NT2/D1 (cell line): ENCODE measurements around the gene PHEX.

Source experiments
- DNase-seq: peaks from one replicate; pipeline ENCODE4 v3.0.0-alpha.2; 2011; ENCODE audit warnings: low read depth, low spot score
- H3K27me3 ChIP-seq: 2 replicates; pipeline ENCODE4 v1.6.0; 2011; ENCODE audit warnings: mild to moderate bottlenecking; ENCODE audit not compliant: insufficient read length, insufficient read depth
- H3K36me3 ChIP-seq: 2 replicates; pipeline ENCODE4 v1.6.1; 2011; ENCODE audit warnings: mild to moderate bottlenecking, low read length, mixed read lengths; ENCODE audit not compliant: insufficient read depth, insufficient read length
- H3K4me1 ChIP-seq: 2 replicates; pipeline ENCODE4 v1.5.1; 2011; ENCODE audit not compliant: insufficient read depth, insufficient read length
- H3K4me3 ChIP-seq: 2 replicates; pipeline ENCODE4 v1.5.1; 2011; ENCODE audit warnings: low read depth; ENCODE audit not compliant: insufficient read length
- H3K9ac ChIP-seq: 2 replicates; pipeline ENCODE4 v1.6.0; 2011; ENCODE audit warnings: low read depth; ENCODE audit not compliant: insufficient read length
- H3K9me3 ChIP-seq: 2 replicates; pipeline ENCODE4 v1.5.1; 2011; ENCODE audit warnings: mild to moderate bottlenecking, low read length; ENCODE audit not compliant: insufficient read depth
- SUZ12 ChIP-seq: IDR thresholded peaks from 2 replicates; pipeline ENCODE4 v1.6.1; 2011; ENCODE audit not compliant: insufficient read length, insufficient read depth; ENCODE audit errors: extremely low read depth
- YY1 ChIP-seq: IDR thresholded peaks from 2 replicates; pipeline ENCODE4 v1.6.1; 2011; ENCODE audit not compliant: insufficient read length, insufficient read depth
- ZNF274 ChIP-seq: IDR thresholded peaks from 2 replicates; pipeline ENCODE4 v1.6.1; 2011; ENCODE audit warnings: mild to moderate bottlenecking, low read depth, low read length

The PHEX gene

DNA sequence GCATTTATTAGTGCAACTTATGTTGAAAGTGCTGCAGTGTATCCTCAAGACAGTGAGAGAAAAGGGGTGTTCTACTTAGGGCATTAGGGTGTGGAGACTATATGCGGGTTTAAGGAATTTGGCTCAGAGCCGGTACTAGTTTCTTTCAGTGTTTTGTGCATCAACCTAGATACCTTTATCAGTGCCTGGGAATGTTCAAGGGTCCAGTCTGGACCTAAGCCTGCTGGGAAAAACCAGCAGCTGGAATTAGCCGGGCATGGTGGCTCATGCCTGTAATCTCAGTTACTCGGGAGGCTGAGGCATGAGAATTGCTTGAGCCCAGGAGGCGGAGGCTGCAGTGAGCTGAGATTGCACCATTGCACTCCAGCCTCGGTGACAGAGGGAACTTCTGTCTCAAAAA is 7.4 kb downstream of the PHEX start:
- H3K4me3 ChIP-seq = no peak overlapping the region
- DNase-seq = no peak
- no peaks in the 10 kb centered on the region for H3K27me3 ChIP-seq
- TF ChIP-seq SUZ12 (no peak), ZNF274 (no peak), YY1 (no peak)
- no peaks in the 10 kb centered on the region for H3K9me3 ChIP-seq
- H3K4me1 ChIP-seq = peaks cover 1% of the 10 kb centered on the region
- no peak overlapping the region for H3K9ac ChIP-seq
- no peaks in the 10 kb centered on the region for H3K36me3 ChIP-seq

- no peaks in the 10 kb centered on the region for H3K9me3 ChIP-seq
- TF ChIP-seq YY1 = no peak
- no peak for TF ChIP-seq ZNF274
- no peak for TF ChIP-seq SUZ12
- no peaks in the 10 kb centered on the region for H3K36me3 ChIP-seq
- DNase-seq = no peak
- H3K4me3 ChIP-seq = no peak overlapping the region
- H3K27me3 ChIP-seq = no peaks in the 10 kb centered on the region
- no peaks in the 10 kb centered on the region for H3K4me1 ChIP-seq
- H3K9ac ChIP-seq = no peak overlapping the region
Measured at GRCh38 chrX:22040184-22040583, 8.1 kb downstream of the PHEX start.

GRCh38 chrX:22041907-22042530 is 9.9 kb downstream of the PHEX start:
- Histone ChIP-seq H3K4me3 (no peak overlapping the region), H3K9ac (no peak overlapping the region), H3K27me3 (no peaks in the 10 kb centered on the region), H3K9me3 (no peaks in the 10 kb centered on the region), H3K36me3 (no peaks in the 10 kb centered on the region), H3K4me1 (no peaks in the 10 kb centered on the region)
- TF ChIP-seq YY1 = no peak
- no peak for TF ChIP-seq ZNF274
- TF ChIP-seq SUZ12 = no peak
- no peak for DNase-seq

DNA sequence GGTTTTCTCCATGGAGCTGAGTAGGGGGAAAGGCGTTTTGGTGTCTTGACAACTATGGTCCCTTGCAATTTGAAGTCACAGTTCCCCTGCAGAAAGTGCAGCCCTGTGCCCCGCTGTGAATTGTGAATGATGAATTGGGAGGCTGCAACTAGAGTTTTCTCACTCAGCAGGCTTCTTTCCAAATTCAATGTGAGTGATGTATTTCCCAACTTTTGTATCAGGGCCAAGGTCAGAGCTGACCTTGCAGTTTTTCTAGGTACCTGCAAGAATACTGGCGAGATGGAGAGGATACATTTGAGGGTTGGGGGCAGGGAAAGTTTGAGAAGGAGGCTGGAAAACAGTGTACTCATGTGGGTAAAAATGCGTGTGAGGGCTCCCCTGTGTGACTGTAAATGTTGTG is 11.7 kb downstream of the PHEX start:
- no peak for TF ChIP-seq YY1
- TF ChIP-seq ZNF274 = no peak
- TF ChIP-seq SUZ12 = no peak
- DNase-seq = no peak
- no peak overlapping the region for H3K4me3 ChIP-seq

DNA sequence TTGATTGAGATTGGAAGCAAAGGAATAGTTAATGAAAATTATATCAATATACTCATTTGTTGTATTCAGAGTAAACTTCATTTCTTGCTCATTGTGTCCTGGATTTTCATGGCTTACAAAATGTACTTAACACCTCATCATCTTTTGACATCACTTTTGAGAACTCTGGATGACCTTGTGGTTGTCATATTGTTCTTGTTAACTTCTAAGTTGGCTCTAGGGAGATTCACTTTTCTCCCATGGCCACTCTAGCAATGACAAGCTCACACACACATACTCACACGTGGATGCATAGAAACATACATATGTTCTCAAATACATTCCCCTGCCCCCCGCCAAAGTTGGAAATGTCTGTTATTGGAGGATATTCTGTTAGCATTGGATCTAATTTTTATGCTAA is 15.3 kb downstream of the PHEX start:
- Histone ChIP-seq H3K36me3 (no peaks in the 10 kb centered on the region), H3K9ac (no peak overlapping the region), H3K4me1 (no peaks in the 10 kb centered on the region)

More for the DNA sequence above, 11.7 kb downstream of the PHEX start:
- Histone ChIP-seq H3K4me1 (no peaks in the 10 kb centered on the region), H3K9me3 (no peaks in the 10 kb centered on the region), H3K36me3 (no peaks in the 10 kb centered on the region), H3K9ac (no peak overlapping the region), H3K27me3 (no peaks in the 10 kb centered on the region)

GRCh38 chrX:22053481-22053880 is 21.4 kb downstream of the PHEX start:
- Histone ChIP-seq H3K4me1 (no peaks in the 10 kb centered on the region), H3K36me3 (no peaks in the 10 kb centered on the region), H3K4me3 (no peak overlapping the region), H3K9me3 (no peaks in the 10 kb centered on the region), H3K27me3 (no peaks in the 10 kb centered on the region), H3K9ac (no peak overlapping the region)
- DNase-seq = no peak
- TF ChIP-seq YY1 = no peak
- TF ChIP-seq ZNF274 = no peak
- no peak for TF ChIP-seq SUZ12

More for the DNA sequence above, 15.3 kb downstream of the PHEX start:
- TF ChIP-seq ZNF274 (no peak), YY1 (no peak), SUZ12 (no peak)
- H3K4me3 ChIP-seq = no peak overlapping the region
- DNase-seq = no peak
- H3K27me3 ChIP-seq = no peaks in the 10 kb centered on the region
- no peaks in the 10 kb centered on the region for H3K9me3 ChIP-seq

- no peak overlapping the region for H3K4me3 ChIP-seq
- no peak overlapping the region for H3K9ac ChIP-seq
- DNase-seq = no peak
- no peaks in the 10 kb centered on the region for H3K9me3 ChIP-seq
- H3K4me1 ChIP-seq = no peaks in the 10 kb centered on the region
- H3K36me3 ChIP-seq = no peaks in the 10 kb centered on the region
- no peak for TF ChIP-seq SUZ12
- no peak for TF ChIP-seq ZNF274
- no peak for TF ChIP-seq YY1
- no peaks in the 10 kb centered on the region for H3K27me3 ChIP-seq
Measured at GRCh38 chrX:22056235-22056634, 24.1 kb downstream of the PHEX start.
